HTERT RPE-1 (cell line): ENCODE data around the gene LRRC17.
"Not testable (repeated sequence)": the region's sequence is repeated elsewhere in the genome, so short reads cannot be mapped to it uniquely, and the experiment has no call there.

Experiments used
- in situ Hi-C: fragments of 300-500 bp; cut with MboI; formaldehyde crosslinking; loops from 4 replicates; pipeline ENCODE4 v1.14.3; 2020; ENCODE audit warnings: low sequenced_read_pairs

Gene LRRC17

GRCh38 chr7:102942181-102942866 is 29.5 kb downstream of the LRRC17 start:
- in situ Hi-C loops, result no loop called here

- in situ Hi-C loops, result no loop called here
Measured at GRCh38 chr7:102942868-102943267, 30.1 kb downstream of the LRRC17 start.

GRCh38 chr7:102943423-102944169 is 30.8 kb downstream of the LRRC17 start:
- in situ Hi-C loops, result no loop called here

- in situ Hi-C loops, result no loop called here
Measured at GRCh38 chr7:102944241-102944640, 31.4 kb downstream of the LRRC17 start.

GRCh38 chr7:102951839-102952238 is 39.0 kb downstream of the LRRC17 start:
- in situ Hi-C loops, result no loop called here

GRCh38 chr7:102953406-102953805 is 40.6 kb downstream of the LRRC17 start:
- in situ Hi-C loops, result no loop called here

- in situ Hi-C loops, result not testable (repeated sequence)
Measured at GRCh38 chr7:102954359-102954758, 41.6 kb downstream of the LRRC17 start.

- in situ Hi-C loops, result not testable (repeated sequence)
Measured at GRCh38 chr7:102958004-102958403, 45.2 kb downstream of the LRRC17 start.

GRCh38 chr7:102961993-102962392 is 49.2 kb downstream of the LRRC17 start:
- in situ Hi-C loops, result not testable (repeated sequence)

- in situ Hi-C loops, result no loop called here
Measured at GRCh38 chr7:102966465-102966864, 53.7 kb downstream of the LRRC17 start.

- in situ Hi-C loops, result no loop called here
Measured at GRCh38 chr7:102967798-102968197, 55.0 kb downstream of the LRRC17 start.

- in situ Hi-C loops, result no loop called here
Measured at GRCh38 chr7:102973096-102973802, 60.4 kb downstream of the LRRC17 start.

- in situ Hi-C loops, result no loop called here
Measured at GRCh38 chr7:102974366-102975236, 61.8 kb downstream of the LRRC17 start.

GRCh38 chr7:102975854-102976253 is 63.1 kb downstream of the LRRC17 start:
- in situ Hi-C loops, result no loop called here

- in situ Hi-C loops, result no loop called here
Measured at GRCh38 chr7:102976493-102976892, 63.7 kb downstream of the LRRC17 start.

- in situ Hi-C loops, result not testable (repeated sequence)
Measured at GRCh38 chr7:102977586-102977985, 64.8 kb downstream of the LRRC17 start.

GRCh38 chr7:102978284-102978683 is 65.5 kb downstream of the LRRC17 start:
- in situ Hi-C loops, result no loop called here

- in situ Hi-C loops, result no loop called here
Measured at GRCh38 chr7:102979670-102980069, 66.9 kb downstream of the LRRC17 start.

GRCh38 chr7:102981451-102981850 is 68.7 kb downstream of the LRRC17 start:
- in situ Hi-C loops, result no loop called here

GRCh38 chr7:102982235-102982634 is 69.4 kb downstream of the LRRC17 start:
- in situ Hi-C loops, result no loop called here

- in situ Hi-C loops, result no loop called here
Measured at GRCh38 chr7:102983602-102984001, 70.8 kb downstream of the LRRC17 start.
